GM21381 (cell line): ENCODE data around the gene NIPAL4.

Source experiments
- ATAC-seq: cut with Tn5 transposase; IDR thresholded peaks from one replicate; pipeline ENCODE4 v1.9.1; 2021; ENCODE audit warnings: mild to moderate bottlenecking, moderate library complexity; ENCODE audit not compliant: unreplicated experiment

NIPAL4 gene

DNA sequence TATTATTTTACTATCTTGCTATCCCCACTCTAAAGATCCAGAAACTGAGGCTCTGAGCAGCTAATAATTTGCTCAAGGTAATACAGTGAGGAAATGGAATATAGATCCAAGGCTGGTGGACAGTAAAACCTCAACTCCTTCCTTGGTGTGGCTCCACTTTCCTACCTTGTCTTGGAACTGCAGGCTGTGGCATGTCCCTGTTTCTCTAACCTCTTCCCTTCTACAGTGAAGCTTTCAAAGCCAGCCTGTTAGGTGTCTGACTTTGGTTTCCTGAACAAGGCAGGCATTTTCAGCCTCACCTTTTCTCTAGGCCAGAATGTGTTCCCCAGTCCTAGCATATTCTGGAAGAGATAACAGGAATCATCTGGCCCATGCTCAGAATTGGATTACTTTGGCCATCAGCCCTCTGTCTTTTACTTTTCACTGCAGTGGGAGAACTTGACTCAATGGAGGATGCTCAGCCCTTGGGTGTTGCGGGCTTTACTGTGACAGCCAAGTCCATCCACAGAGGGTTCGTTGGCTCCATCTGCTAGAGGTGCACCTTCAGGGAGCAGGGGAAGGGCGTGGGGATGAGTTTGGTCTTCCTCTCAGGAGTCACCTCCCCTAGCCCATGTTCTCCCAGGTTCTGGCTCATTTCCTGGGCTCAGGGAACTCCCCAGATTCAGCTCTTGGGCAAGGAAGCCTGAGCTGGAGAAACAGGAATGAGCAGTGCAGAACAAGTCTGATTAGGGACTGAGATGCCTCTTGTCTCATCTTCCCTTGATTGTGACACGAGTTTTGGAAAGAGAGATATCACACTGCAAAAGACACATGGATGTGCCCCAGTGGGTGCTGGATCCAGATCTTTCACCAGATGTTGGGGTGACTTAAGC is 1.1 kb downstream of the NIPAL4 start:
- ATAC-seq: no peak

DNA sequence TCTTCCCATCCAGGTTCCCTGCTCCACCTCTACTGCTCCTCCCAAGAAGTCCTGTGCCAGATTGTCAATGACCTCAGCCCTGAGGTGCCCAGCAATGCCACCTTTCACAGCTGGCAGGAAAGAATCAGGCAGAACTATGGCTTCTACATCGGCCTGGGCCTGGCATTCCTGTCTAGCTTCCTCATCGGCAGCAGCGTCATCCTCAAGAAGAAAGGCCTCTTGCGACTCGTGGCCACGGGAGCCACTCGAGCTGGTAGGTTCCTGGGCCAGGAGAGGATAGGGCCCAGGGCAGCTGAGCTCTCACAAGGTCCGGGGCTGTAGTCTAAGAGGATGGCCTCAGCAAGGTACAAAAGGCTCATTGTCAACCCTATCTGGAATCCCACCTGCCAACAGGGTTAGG is 3.1 kb downstream of the NIPAL4 start:
- ATAC-seq: no peak

- no peak for ATAC-seq
Measured at GRCh38 chr5:157463621-157464518, 3.9 kb downstream of the NIPAL4 start.

- peak; percentile 90 for ATAC-seq
Measured at GRCh38 chr5:157464519-157465171, 4.6 kb downstream of the NIPAL4 start.

DNA sequence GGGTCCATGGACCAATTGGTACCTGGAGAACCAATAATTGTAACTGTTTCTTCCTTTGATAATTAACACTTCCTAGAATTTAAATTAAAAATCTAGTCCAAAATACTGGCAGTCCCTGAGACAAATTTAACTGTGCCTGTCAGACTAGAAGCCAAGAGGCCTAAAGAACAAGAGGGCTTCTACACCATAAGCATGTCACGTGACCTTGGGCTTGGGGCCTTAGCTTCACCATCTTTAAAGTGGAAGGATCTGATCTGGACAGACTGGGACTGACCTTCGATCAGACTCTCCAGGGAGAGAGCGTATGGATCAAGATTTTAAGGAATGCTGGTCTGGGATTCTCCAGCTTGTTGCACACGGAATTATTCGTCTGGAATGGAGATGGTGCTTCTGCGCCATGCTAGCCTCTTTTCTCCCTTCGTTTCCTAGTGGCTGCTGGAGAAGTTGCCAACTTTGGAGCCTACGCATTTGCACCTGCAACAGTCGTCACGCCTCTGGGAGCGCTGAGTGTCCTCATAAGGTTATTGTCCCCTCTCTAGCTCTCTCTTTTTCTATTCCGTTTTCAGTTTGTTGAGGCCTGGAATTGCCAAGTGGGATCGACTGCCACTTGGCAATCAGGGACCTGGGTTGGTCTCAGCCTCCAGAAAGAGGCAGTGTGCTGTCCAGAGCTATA is 8.4 kb downstream of the NIPAL4 start:
- ATAC-seq: no peak

- no peak for ATAC-seq
Measured at GRCh38 chr5:157469073-157469472, 9.1 kb downstream of the NIPAL4 start.

DNA sequence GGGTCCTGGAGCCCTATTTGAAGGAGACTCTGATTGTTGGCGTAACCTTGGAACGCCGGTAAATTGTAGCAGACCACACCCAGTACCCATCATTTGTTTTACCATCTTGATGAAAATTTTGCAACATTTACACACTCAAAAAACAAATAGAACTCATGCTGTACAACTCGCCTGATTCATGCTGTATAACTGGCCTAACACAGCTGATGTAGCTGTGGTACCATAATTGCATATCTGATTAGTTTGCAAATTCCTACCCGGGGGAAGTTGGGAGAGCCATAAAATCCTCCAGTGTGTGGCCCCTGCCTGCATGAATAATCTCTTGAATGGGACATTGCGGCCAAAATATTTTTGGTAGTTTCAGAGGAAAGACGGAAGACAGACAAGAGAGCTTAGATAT is 9.7 kb downstream of the NIPAL4 start:
- ATAC-seq: no peak

DNA sequence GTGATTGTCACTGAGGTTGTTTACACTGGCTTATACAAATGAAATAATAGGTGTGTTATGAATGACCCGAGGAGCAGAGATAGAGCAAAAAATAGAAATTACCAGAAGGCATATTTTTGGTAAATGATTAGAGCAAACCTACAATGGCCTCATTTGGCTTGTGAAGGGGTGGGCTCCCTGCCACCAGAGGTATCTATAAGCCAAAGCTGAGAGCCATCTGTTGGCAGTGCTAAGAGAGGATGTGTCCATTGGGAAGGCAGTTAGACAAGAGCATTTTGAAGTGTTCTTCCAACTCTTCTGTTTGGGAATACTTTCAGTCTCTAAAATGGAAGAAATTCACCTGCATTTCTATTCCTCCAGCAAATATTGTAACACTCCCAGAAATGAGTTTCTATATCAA is 10.6 kb downstream of the NIPAL4 start:
- no peak for ATAC-seq

DNA sequence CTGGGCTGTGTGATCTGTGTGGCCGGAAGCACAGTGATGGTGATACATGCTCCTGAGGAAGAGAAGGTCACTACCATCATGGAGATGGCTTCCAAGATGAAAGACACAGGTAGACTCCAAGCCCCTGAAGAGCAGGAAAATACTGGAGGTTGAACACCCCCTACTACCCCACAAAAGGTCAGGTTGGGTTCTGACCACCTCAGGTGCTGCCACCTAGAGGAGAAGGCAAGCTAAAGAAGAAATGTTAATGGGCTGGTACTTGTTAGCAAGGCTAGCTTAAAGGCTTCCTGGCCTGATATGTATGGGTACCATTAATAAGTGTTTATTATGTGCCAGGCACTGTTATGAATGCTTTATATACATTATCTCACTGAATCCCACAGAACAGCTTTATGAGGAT is 11.7 kb downstream of the NIPAL4 start:
- ATAC-seq: no peak

DNA sequence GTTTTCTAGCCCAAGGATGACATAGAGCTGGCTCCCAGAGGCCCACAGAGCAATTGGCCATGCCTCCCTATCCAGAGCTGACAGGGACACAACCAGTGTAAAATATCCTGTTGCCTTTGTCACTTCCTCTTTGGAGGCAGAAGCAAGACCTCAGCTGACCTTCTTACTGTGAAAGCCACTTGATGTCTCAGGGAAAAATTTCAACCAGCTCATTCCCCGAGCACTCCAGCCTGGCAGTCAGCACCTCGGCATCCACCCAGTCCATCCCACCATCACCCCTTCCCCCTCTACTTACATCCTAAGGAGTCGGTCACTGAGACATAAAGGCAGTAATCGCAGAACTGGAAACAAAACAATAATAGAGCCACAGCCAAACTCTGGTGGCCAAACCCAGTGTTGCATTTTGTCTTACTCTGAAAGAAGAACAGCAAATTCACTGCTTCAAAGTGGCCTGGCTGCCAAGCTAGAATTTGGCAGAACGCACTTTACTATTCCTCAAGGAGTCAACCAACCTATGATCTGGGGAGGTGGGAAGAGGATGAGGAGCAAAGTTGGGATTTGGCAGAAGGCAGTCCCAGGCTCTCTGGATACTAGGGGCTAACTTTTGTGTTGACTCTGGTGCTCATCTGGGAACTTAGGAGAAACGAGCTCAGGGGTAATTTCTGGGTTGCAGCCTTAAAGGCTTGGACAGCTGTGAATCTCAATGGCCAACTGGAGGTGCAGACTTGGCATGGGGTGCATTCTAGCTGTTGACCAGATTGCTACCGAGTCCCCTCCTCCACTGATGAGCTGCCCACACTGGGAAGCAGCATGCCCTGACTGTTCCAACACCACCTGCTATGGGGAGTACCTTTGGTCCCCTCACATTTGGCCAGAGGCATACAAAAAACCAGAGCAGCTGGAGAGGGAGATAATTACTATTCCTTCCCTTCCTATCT is 13.6 kb downstream of the NIPAL4 start:
- no peak for ATAC-seq

DNA sequence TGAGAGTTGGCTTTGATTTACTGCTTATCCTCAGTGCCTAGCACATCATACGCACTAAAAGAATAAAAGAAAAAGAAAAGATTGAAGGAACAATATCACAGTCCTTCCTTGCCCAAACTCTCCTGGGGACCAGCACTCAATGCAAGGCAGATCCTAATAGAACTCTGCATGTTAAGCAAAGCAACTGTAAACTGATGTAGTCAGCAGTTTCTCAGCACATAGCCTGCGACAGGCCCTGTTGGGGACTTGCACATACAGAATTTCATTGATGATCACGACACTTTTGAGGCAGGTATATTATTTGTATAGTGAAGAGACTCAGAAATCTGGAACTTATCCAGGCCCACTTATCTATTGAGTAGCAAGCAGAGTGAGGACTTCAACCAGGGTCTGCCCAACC is 15.4 kb downstream of the NIPAL4 start:
- ATAC-seq: no peak

DNA sequence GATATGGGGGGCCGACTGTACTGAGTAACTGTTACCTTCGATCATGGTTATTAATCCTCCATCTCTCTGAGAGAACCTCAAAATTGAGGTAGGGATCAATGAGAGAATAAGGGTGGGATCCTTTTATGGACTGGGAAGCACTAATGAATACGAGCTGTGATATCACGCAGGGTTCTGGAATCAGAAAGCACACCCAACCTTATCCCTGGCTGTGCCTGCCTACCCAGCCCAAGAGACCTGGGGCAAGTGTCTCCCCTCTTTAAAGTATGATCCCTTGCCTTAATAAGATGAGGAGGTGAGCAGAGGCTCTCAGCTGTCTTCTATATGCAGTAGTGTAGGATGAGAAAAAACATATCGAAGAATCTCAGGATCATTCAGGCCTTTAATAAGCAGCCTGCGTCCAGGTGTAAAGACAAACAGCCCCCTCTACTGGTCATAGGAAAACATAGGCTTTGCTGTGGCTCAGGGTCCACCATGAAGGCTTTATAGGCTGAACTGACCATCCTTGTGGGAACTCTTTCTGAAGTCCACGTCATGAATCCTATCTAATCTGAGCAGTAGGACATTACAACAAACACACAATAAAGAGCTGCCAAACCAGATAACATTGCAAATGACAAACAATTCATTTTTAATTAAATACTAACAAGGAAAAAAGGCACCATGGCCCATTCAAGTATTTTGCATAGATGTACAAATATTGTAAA is 16.8 kb downstream of the NIPAL4 start:
- ATAC-seq: no peak

- no peak for ATAC-seq
Measured at GRCh38 chr5:157477814-157478494, 17.9 kb downstream of the NIPAL4 start.

- ATAC-seq: no peak
Measured at GRCh38 chr5:157478726-157479125, 18.7 kb downstream of the NIPAL4 start.

- no peak for ATAC-seq
Measured at GRCh38 chr5:157479166-157479565, 19.2 kb downstream of the NIPAL4 start.

DNA sequence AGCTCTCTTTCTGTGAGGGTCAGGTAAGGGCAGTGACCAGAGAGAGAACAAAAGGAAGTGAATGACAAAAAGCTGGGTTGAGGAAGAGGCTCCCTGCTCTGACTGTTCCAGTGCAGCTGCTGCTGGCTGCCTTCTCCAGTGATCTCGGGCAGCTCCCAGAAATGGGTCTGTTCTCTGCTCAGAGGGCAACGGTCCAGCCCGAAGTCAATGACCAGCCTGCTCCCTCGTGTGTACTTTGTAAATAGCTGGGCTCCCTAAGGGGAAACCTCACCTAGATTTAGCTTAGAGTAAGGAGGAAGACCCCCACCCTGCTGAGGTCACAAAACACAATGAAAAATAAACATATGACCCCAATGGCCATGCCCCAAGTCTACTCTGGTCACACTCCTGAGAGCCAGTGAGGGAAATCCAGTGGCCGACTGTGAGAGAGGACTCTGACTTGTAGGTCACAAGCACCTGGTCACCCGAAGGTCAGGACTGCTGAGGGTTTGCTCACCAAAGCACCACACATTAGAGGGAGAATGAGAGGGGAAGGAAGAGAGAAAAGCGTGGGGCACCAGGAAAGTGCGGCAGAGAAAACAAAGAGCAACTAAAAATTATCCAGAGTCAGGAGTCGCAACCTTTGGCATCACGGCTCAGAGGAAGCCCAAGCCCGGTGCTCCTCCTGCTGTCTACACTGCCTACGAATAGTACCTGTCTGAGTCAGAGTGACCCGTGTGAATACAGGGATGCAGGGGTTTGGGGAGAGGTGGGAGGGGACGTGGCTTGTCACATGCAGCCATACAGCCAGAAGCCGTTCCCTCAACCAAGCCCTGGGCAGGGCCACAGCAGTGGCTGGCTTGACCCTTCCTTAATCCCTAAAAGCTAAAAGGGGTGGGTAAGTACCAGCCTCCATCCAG is 19.8 kb downstream of the NIPAL4 start:
- no peak for ATAC-seq

DNA sequence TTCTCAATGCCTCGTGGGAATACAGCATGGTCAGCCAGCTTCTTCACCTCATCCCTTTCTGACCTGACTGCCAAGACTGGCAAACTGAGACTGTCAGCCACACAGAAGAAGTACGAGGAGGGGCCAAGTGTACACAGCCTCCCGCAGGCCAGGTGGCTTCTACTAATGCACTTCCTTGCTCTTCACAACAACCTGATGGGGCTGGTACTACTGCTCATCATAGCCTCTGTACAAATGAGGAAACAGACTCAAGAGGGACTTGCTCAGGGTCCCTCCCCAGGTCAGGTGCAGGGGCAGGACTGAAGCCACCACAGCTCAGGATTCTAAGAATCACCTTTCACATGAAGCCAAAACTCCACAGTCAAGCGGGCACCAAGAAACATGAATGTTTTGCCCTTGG is 21.3 kb downstream of the NIPAL4 start:
- ATAC-seq: no peak

- ATAC-seq: no peak
Measured at GRCh38 chr5:157481666-157482065, 21.7 kb downstream of the NIPAL4 start.
